GM12878 (cell line): ENCODE results near the gene LIF.

Experiments used
- CTCF ChIP-seq, 3 experiments: IDR thresholded peaks in 2 of 3; conservative IDR thresholded peaks in 1 of 3; 2 replicates each; pipeline ENCODE4 v1.5.1; 2011; ENCODE audit warnings: low read depth in 3 of 3, low read length in 3 of 3, mild to moderate bottlenecking in 3 of 3, control low read depth in 2 of 3, moderate library complexity in 2 of 3, inconsistent platforms in 1 of 3, mixed read lengths in 1 of 3; ENCODE audit not compliant: control insufficient read depth in 2 of 3, insufficient read depth in 1 of 3; ENCODE audit errors: extremely low read depth in 1 of 3
- POLR2AphosphoS5 ChIP-seq: IDR thresholded peaks from 2 replicates; pipeline ENCODE4 v1.6.1; 2011; ENCODE audit warnings: mild to moderate bottlenecking, low read length, inconsistent platforms
- TAF1 ChIP-seq: IDR thresholded peaks from 2 replicates; pipeline ENCODE4 v1.6.1; 2011; ENCODE audit warnings: mild to moderate bottlenecking, low read depth, low read length, borderline replicate concordance

- TF ChIP-seq CTCF (IDR thresholded peaks at IDR 0.05 in 2 of 3, conservative IDR thresholded peaks at IDR 0.05 in 1 of 3; ENCODE audit: control insufficient read depth in 2 of 3, extremely low read depth in 1 of 3, insufficient read depth in 1 of 3, low read depth in 3 of 3, low read length in 3 of 3): no peak
- TF ChIP-seq POLR2AphosphoS5: no peak
- no peak for TF ChIP-seq TAF1
Observed at GRCh38 chr22:30253205-30253852, 6.8 kb upstream of the LIF start.
